ENCODE data around the gene SV2B. TPM values are rescaled to one million over a fixed set of nuclear protein-coding genes. Genes with fewer than 3 reads are reported as not detected.

Gene SV2B
- total RNA-seq, 1 donor from 2014 or later, result 0.87 TPM

GRCh38 chr15:91061997-91062396, 38.1 kb upstream of the SV2B start:
- DNase-seq (no peak), ATAC-seq (no peak)
- no peak overlapping the region for H3K4me3 ChIP-seq
- H3K4me1 ChIP-seq, result no peaks in the 10 kb centered on the region
- no peaks in the 10 kb centered on the region for H3K36me3 ChIP-seq
- no peak for TF ChIP-seq CTCF (IDR thresholded peaks at IDR 0.05)
- H3K27me3 ChIP-seq, result peaks cover 21% of the 10 kb centered on the region
- intact Hi-C loops (cut with DNase I), result loop anchor here (10.0 kb wide), 1 partner anchor 163 kb away; no protein-coding TSS in a partner anchor
- no peak overlapping the region for H3K27ac ChIP-seq
- H3K9me3 ChIP-seq, result no peaks in the 10 kb centered on the region

GRCh38 chr15:91065505-91065904, 34.6 kb upstream of the SV2B start:
- Histone ChIP-seq H3K9me3 (no peaks in the 10 kb centered on the region), H3K4me1 (no peaks in the 10 kb centered on the region), H3K27ac (no peak overlapping the region), H3K4me3 (no peak overlapping the region), H3K36me3 (no peaks in the 10 kb centered on the region), H3K27me3 (peaks cover 22% of the 10 kb centered on the region)
- intact Hi-C loops (cut with DNase I), result loop anchor here (10.0 kb wide), 1 partner anchor 159 kb away; no protein-coding TSS in a partner anchor
- no peak for TF ChIP-seq CTCF (IDR thresholded peaks at IDR 0.05)
- DNase-seq, result no peak
- ATAC-seq, result no peak

- peaks cover 31% of the 10 kb centered on the region for H3K27me3 ChIP-seq
- no peak overlapping the region for H3K4me3 ChIP-seq
- H3K4me1 ChIP-seq, result no peaks in the 10 kb centered on the region
- DNase-seq (no peak), ATAC-seq (no peak)
- no peak for TF ChIP-seq CTCF (IDR thresholded peaks at IDR 0.05)
- intact Hi-C loops (cut with DNase I), result loop anchor here (10.0 kb wide), 1 partner anchor 158 kb away; no protein-coding TSS in a partner anchor
- H3K9me3 ChIP-seq, result no peaks in the 10 kb centered on the region
- H3K27ac ChIP-seq, result no peak overlapping the region
- no peaks in the 10 kb centered on the region for H3K36me3 ChIP-seq
These were observed 33.0 kb upstream of the SV2B start for GRCh38 chr15:91067036-91067435.

GRCh38 chr15:91068436-91068835, 31.6 kb upstream of the SV2B start:
- intact Hi-C loops (cut with DNase I), result loop anchor here (10.0 kb wide), 1 partner anchor 156 kb away; no protein-coding TSS in a partner anchor
- Histone ChIP-seq H3K9me3 (no peaks in the 10 kb centered on the region), H3K36me3 (no peaks in the 10 kb centered on the region), H3K27ac (no peak overlapping the region), H3K4me1 (no peaks in the 10 kb centered on the region), H3K27me3 (peaks cover 34% of the 10 kb centered on the region), H3K4me3 (no peak overlapping the region)
- ATAC-seq (no peak), DNase-seq (no peak)
- no peak for TF ChIP-seq CTCF (IDR thresholded peaks at IDR 0.05)

- no peaks in the 10 kb centered on the region for H3K36me3 ChIP-seq
- no peak for ATAC-seq
- no peaks in the 10 kb centered on the region for H3K4me1 ChIP-seq
- no peak for DNase-seq
- H3K9me3 ChIP-seq, result no peaks in the 10 kb centered on the region
- intact Hi-C loops (cut with DNase I), result loop anchor here (10.0 kb wide), 1 partner anchor 156 kb away; no protein-coding TSS in a partner anchor
- peaks cover 34% of the 10 kb centered on the region for H3K27me3 ChIP-seq
- H3K4me3 ChIP-seq, result no peak overlapping the region
- no peak overlapping the region for H3K27ac ChIP-seq
- TF ChIP-seq CTCF (IDR thresholded peaks at IDR 0.05), result no peak
These were observed 31.1 kb upstream of the SV2B start for GRCh38 chr15:91068966-91069365.

- intact Hi-C loops (cut with DNase I), result no loop called here
- no peaks in the 10 kb centered on the region for H3K4me1 ChIP-seq
- peaks cover 34% of the 10 kb centered on the region for H3K27me3 ChIP-seq
These were observed 29.2 kb upstream of the SV2B start for GRCh38 chr15:91070872-91071271.

More at GRCh38 chr15:91070872-91071271, 29.2 kb upstream of the SV2B start:
- DNase-seq (no peak), ATAC-seq (no peak)
- Histone ChIP-seq H3K36me3 (no peaks in the 10 kb centered on the region), H3K9me3 (no peaks in the 10 kb centered on the region), H3K4me3 (no peak overlapping the region), H3K27ac (no peak overlapping the region)
- no peak for TF ChIP-seq CTCF (IDR thresholded peaks at IDR 0.05)

Measured in upper lobe of right lung (tissue), 1 donor.